PC-3 (cell line): Measurements from ENCODE around the gene HEPACAM2.

Experiments used
- EZH2 ChIP-seq: fragments of 300-600 bp; sonication (generic); IDR thresholded peaks from one replicate; pipeline ENCODE4 v1.6.1; 2017; ENCODE audit warnings: antibody characterized with exemption, mild to moderate bottlenecking, low read length; ENCODE audit not compliant: unreplicated experiment
- EZH2phosphoT487 ChIP-seq: fragments of 300-600 bp; sonication (generic); IDR thresholded peaks from 2 replicates; pipeline ENCODE4 v1.6.1; 2018; ENCODE audit warnings: mild to moderate bottlenecking, antibody characterized with exemption, low read length, borderline replicate concordance
- TF ChIP-seq, protein P1 (sequence below): fragments of 300-600 bp; sonication (generic); conservative IDR thresholded peaks from 2 replicates; pipeline ENCODE4 v1.5.1; 2017; ENCODE audit warnings: antibody characterized with exemption, low read depth, mild to moderate bottlenecking, low read length

DNA sequence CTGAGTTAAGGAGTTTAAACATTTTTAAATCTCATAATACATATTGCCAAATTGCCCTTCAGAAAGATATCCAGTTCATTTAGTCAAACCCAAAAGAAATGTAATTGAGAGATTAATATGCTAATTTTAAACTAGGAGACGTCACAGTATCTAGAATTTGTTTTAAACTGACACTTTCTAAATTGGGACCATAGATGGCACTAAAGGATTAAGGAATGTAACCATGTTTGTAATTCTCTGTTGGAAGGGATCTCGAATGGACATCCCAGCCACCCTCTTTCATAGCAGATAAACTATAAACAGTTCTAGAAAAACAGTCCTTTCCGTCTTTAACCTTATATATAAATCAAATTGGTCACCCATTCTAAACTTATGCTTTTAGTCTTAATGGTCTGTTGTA is 48.1 kb downstream of the HEPACAM2 start:
- TF ChIP-seq, protein P1, sequence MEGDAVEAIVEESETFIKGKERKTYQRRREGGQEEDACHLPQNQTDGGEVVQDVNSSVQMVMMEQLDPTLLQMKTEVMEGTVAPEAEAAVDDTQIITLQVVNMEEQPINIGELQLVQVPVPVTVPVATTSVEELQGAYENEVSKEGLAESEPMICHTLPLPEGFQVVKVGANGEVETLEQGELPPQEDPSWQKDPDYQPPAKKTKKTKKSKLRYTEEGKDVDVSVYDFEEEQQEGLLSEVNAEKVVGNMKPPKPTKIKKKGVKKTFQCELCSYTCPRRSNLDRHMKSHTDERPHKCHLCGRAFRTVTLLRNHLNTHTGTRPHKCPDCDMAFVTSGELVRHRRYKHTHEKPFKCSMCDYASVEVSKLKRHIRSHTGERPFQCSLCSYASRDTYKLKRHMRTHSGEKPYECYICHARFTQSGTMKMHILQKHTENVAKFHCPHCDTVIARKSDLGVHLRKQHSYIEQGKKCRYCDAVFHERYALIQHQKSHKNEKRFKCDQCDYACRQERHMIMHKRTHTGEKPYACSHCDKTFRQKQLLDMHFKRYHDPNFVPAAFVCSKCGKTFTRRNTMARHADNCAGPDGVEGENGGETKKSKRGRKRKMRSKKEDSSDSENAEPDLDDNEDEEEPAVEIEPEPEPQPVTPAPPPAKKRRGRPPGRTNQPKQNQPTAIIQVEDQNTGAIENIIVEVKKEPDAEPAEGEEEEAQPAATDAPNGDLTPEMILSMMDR: peak; percentile 65
- TF ChIP-seq EZH2 (no peak), EZH2phosphoT487 (no peak)
